IMR-90 (cell line): ENCODE measurements around the gene MRS2. TPM values are rescaled to one million over a fixed set of nuclear protein-coding genes. Genes with fewer than 3 reads are reported as not detected.

Experiments used
- ATAC-seq: fragments of 200-7000 bp; cut with Tn5 transposase; 2 replicates; pipeline ENCODE4 v1.9.1; 2020; ENCODE audit warnings: low read depth, mild to moderate bottlenecking, moderate library complexity
- BruUV-seq: library from RNA; stranded (reverse); fragments of 400-500 nt; replicated peaks from 2 replicates; lab custom pipeline; 2021; lab: Mats Ljungman, UMichigan
- CTCF ChIA-PET: fragments of 300-600 bp; formaldehyde crosslinking; extraction: SDS; loops from one replicate; lab custom pipeline; 2021; ENCODE audit warnings: antibody characterized with exemption; lab: Yijun Ruan, JAX
- POLR2A ChIA-PET: fragments of 300-600 bp; sonication (Branson Sonifier 250); formaldehyde crosslinking; loops from one replicate; lab custom pipeline; 2022; ENCODE audit warnings: antibody characterized with exemption; ENCODE audit not compliant: unreplicated experiment; lab: Charles Lee
- DNase-seq: peaks from one replicate; pipeline ENCODE4 v3.0.0; 2013
- H2AFZ ChIP-seq: replicated peaks from 2 replicates; pipeline ENCODE3; 2013; ENCODE audit warnings: low read length, mild to moderate bottlenecking; ENCODE audit not compliant: poor library complexity
- H2AK5ac ChIP-seq: 2 replicates; pipeline ENCODE4 v1.6.1; 2013; ENCODE audit warnings: low read depth, low read length, inconsistent platforms
- H2AK9ac ChIP-seq: replicated peaks from 2 replicates; pipeline ENCODE3; 2013; ENCODE audit warnings: mild to moderate bottlenecking, low read depth, low read length, moderate library complexity; ENCODE audit not compliant: poor library complexity
- H2BK120ac ChIP-seq: 2 replicates; pipeline ENCODE4 v1.6.1; 2013; ENCODE audit warnings: low read depth, low read length, inconsistent platforms
- H2BK15ac ChIP-seq: 3 replicates; pipeline ENCODE4 v1.6.1; 2013; ENCODE audit warnings: low read depth, low read length, inconsistent platforms
- H2BK20ac ChIP-seq: 2 replicates; pipeline ENCODE4 v1.6.1; 2013; ENCODE audit warnings: low read depth, mild to moderate bottlenecking, inconsistent platforms, low read length, moderate library complexity
- H2BK5ac ChIP-seq: 2 replicates; pipeline ENCODE4 v1.6.1; 2013; ENCODE audit warnings: mild to moderate bottlenecking, low read depth, low read length, inconsistent platforms; ENCODE audit not compliant: poor library complexity, severe bottlenecking
- H3K14ac ChIP-seq: replicated peaks from 2 replicates; pipeline ENCODE4 v1.6.1; 2013; ENCODE audit warnings: low read depth, low read length, inconsistent platforms
- H3K18ac ChIP-seq: 2 replicates; pipeline ENCODE4 v1.6.1; 2013; ENCODE audit warnings: low read depth, low read length, control low read depth
- H3K23ac ChIP-seq: 2 replicates; pipeline ENCODE4 v1.6.1; 2013; ENCODE audit warnings: low read depth, low read length, inconsistent platforms
- H3K27ac ChIP-seq: 2 replicates; pipeline ENCODE4 v1.5.1; 2013; ENCODE audit warnings: mild to moderate bottlenecking, control low read depth, low read length; ENCODE audit not compliant: insufficient read depth
- H3K27me3 ChIP-seq: 2 replicates; pipeline ENCODE4 v1.6.1; 2013; ENCODE audit warnings: low read length; ENCODE audit not compliant: control insufficient read depth, insufficient read depth
- H3K36me3 ChIP-seq: 2 replicates; pipeline ENCODE4 v1.6.1; 2013; ENCODE audit warnings: low read length, mixed read lengths; ENCODE audit not compliant: control insufficient read depth, insufficient read depth
- H3K4ac ChIP-seq: 2 replicates; pipeline ENCODE4 v1.6.1; 2013; ENCODE audit warnings: low read depth, low read length, inconsistent platforms
- H3K4me1 ChIP-seq: 2 replicates; pipeline ENCODE4 v1.6.1; 2013; ENCODE audit warnings: low read length, mixed read lengths; ENCODE audit not compliant: control insufficient read depth, insufficient read depth
- H3K4me2 ChIP-seq: 2 replicates; pipeline ENCODE4 v1.6.1; 2013; ENCODE audit warnings: low read depth, mild to moderate bottlenecking, control low read depth, low read length, moderate library complexity
- H3K4me3 ChIP-seq: 2 replicates; pipeline ENCODE4 v1.5.1; 2013; ENCODE audit warnings: low read depth, mild to moderate bottlenecking, control low read depth, low read length, moderate library complexity; ENCODE audit not compliant: insufficient read depth
- H3K56ac ChIP-seq: 2 replicates; pipeline ENCODE4 v1.6.1; 2013; ENCODE audit warnings: low read length, inconsistent platforms; ENCODE audit not compliant: insufficient read depth; ENCODE audit errors: extremely low read depth
- H3K79me1 ChIP-seq, 2 experiments: 2 replicates each; pipeline ENCODE4 v1.6.1; 2013; ENCODE audit warnings: low read length in 2 of 2, inconsistent platforms in 1 of 2, low read depth in 1 of 2
- H3K9ac ChIP-seq: 2 replicates; pipeline ENCODE4 v1.6.1; 2013; ENCODE audit warnings: low read depth, low read length, control low read depth
- H3K9me1 ChIP-seq: 2 replicates; pipeline ENCODE4 v1.6.1; 2013; ENCODE audit warnings: low read length, inconsistent platforms; ENCODE audit not compliant: insufficient read depth
- H3K9me3 ChIP-seq: 2 replicates; pipeline ENCODE4 v1.6.1; 2013; ENCODE audit warnings: low read length; ENCODE audit not compliant: control insufficient read depth, insufficient read depth
- H4K20me1 ChIP-seq: 2 replicates; pipeline ENCODE4 v1.6.1; 2013; ENCODE audit warnings: low read length, inconsistent platforms; ENCODE audit not compliant: insufficient read depth
- H4K5ac ChIP-seq: 2 replicates; pipeline ENCODE4 v1.6.1; 2013; ENCODE audit warnings: mild to moderate bottlenecking, low read depth, low read length, control low read depth
- H4K8ac ChIP-seq, 2 experiments: 2 replicates each; pipeline ENCODE4 v1.6.1; 2013; ENCODE audit warnings: low read depth in 2 of 2, low read length in 2 of 2, control low read depth in 1 of 2, inconsistent platforms in 1 of 2
- H4K91ac ChIP-seq: 2 replicates; pipeline ENCODE4 v1.6.1; 2013; ENCODE audit warnings: low read depth, low read length, inconsistent platforms; ENCODE audit not compliant: insufficient read depth
- BHLHE40 ChIP-seq: fragments of 150-350 bp; IDR thresholded peaks from 2 replicates; pipeline ENCODE4 v1.6.1; 2016; ENCODE audit warnings: mild to moderate bottlenecking, low read depth, low read length
- CEBPB ChIP-seq: IDR thresholded peaks from 2 replicates; pipeline ENCODE4 v1.6.1; 2012; ENCODE audit warnings: low read depth, low read length, improper control_type of control experiment
- CHD1 ChIP-seq: IDR thresholded peaks from 2 replicates; pipeline ENCODE4 v1.6.1; 2012; ENCODE audit warnings: low read depth, low read length, improper control_type of control experiment
- FOS ChIP-seq: fragments of 150-350 bp; IDR thresholded peaks from 2 replicates; pipeline ENCODE4 v1.6.1; 2016; ENCODE audit warnings: low read depth, low read length
- MAFK ChIP-seq: IDR thresholded peaks from 2 replicates; pipeline ENCODE4 v1.6.1; 2012; ENCODE audit warnings: low read depth, low read length, improper control_type of control experiment
- MAZ ChIP-seq: IDR thresholded peaks from 2 replicates; pipeline ENCODE4 v1.6.1; 2012; ENCODE audit warnings: low read depth, mild to moderate bottlenecking, low read length, improper control_type of control experiment, moderate library complexity, borderline replicate concordance
- MXI1 ChIP-seq: IDR thresholded peaks from 2 replicates; pipeline ENCODE4 v1.6.1; 2012; ENCODE audit warnings: low read depth, mild to moderate bottlenecking, low read length, moderate library complexity, borderline replicate concordance
- NFE2L2 ChIP-seq: fragments of 150-350 bp; IDR thresholded peaks from 2 replicates; pipeline ENCODE4 v1.6.1; 2016; ENCODE audit warnings: low read depth, mild to moderate bottlenecking, low read length
- POLR2A ChIP-seq: IDR thresholded peaks from 2 replicates; pipeline ENCODE4 v1.6.1; 2012; ENCODE audit warnings: mild to moderate bottlenecking, low read depth, low read length
- RAD21 ChIP-seq: IDR thresholded peaks from 2 replicates; pipeline ENCODE4 v1.6.1; 2012; ENCODE audit warnings: low read length, improper control_type of control experiment
- RCOR1 ChIP-seq: IDR thresholded peaks from 2 replicates; pipeline ENCODE4 v1.6.1; 2012; ENCODE audit warnings: mild to moderate bottlenecking, low read length, improper control_type of control experiment; ENCODE audit not compliant: insufficient replicate concordance
- RFX5 ChIP-seq: IDR thresholded peaks from 2 replicates; pipeline ENCODE4 v1.8.0; 2012; ENCODE audit warnings: low read depth, mild to moderate bottlenecking, low read length, moderate library complexity
- SMC3 ChIP-seq: fragments of 150-350 bp; IDR thresholded peaks from 2 replicates; pipeline ENCODE4 v1.6.1; 2016; ENCODE audit warnings: low read depth, mild to moderate bottlenecking, antibody characterized with exemption, low read length, moderate library complexity
- USF2 ChIP-seq: fragments of 150-350 bp; IDR thresholded peaks from 2 replicates; pipeline ENCODE4 v1.6.1; 2017; ENCODE audit warnings: mild to moderate bottlenecking, antibody characterized with exemption, low read length, low read depth
- WGBS, 2 experiments: methylation state at CpG; one replicate each; pipeline versions ENCODE4 v1.1.5 to v1.1.7; 2013; ENCODE audit warnings: missing lambda C conversion rate in 2 of 2; ENCODE audit not compliant: insufficient read length in 1 of 2; ENCODE audit errors: extremely low coverage in 2 of 2; 5-methylcytosine and 5-hydroxymethylcytosine counted together
- dilution Hi-C: fragments of 300-500 bp; cut with HindIII; formaldehyde crosslinking; loops from one replicate; pipeline ENCODE4 v1.14.3; 2018; ENCODE audit warnings: low sequenced_read_pairs; ENCODE audit not compliant: unreplicated experiment
- in situ Hi-C: fragments of 300-500 bp; cut with MboI; formaldehyde crosslinking; loops from 3 replicates; pipeline ENCODE4 v1.14.3; 2019; ENCODE audit warnings: low sequenced_read_pairs, inconsistent platforms, mixed read lengths
- intact Hi-C: fragments of 100-400 bp; cut with micrococcal nuclease; formaldehyde crosslinking; loops from 2 replicates; pipeline ENCODE4 v1.10.0; 2022
- polyA plus RNA-seq, 3 experiments: library from polyadenylated mRNA; depleted of rRNA; stranded (reverse); fragments of >200 nt; gene quantifications; 2 replicates each; pipeline ENCODE4 v1.2.3, GENCODE V29; 2012; ENCODE audit warnings: low replicate concordance in 1 of 3
- total RNA-seq: library from RNA; depleted of rRNA; stranded (reverse); fragments of >200 nt; gene quantifications from 2 replicates; pipeline ENCODE4 v1.2.3, GENCODE V29; 2012
- TF ChIP-seq, protein P1 (sequence below): conservative IDR thresholded peaks from 2 replicates; pipeline ENCODE4 v1.5.1; 2012; ENCODE audit warnings: mild to moderate bottlenecking, low read depth, low read length, improper control_type of control experiment
- TF ChIP-seq, protein P2 (sequence below): fragments of 150-350 bp; IDR thresholded peaks from 2 replicates; pipeline ENCODE4 v1.6.1; 2016; ENCODE audit warnings: low read depth, mild to moderate bottlenecking, low read length, moderate library complexity, borderline replicate concordance

The MRS2 gene
- total and polyA plus RNA-seq, 2 of the 4 experiments (the other 2 are of a cell fraction), result 8.8 to 11.1 TPM

- in situ Hi-C loops, result no loop called here
- ATAC-seq (no peak), DNase-seq (no peak)
- Histone ChIP-seq H4K5ac (no peak overlapping the region), H3K36me3 (no peaks in the 10 kb centered on the region), H3K4ac (no peak overlapping the region), H4K8ac (no peak overlapping the region), H3K4me1 (no peaks in the 10 kb centered on the region), H2AFZ (no peak overlapping the region), H4K91ac (no peak overlapping the region), H2BK5ac (no peak overlapping the region), H3K23ac (no peak overlapping the region), H3K27ac (no peak overlapping the region), H3K4me3 (no peak overlapping the region), H2BK120ac (no peak overlapping the region), H2AK5ac (no peak overlapping the region), H3K18ac (no peak overlapping the region), H3K56ac (no peak overlapping the region), H3K27me3 (no peaks in the 10 kb centered on the region), H3K9me1 (no peaks in the 10 kb centered on the region), H2BK20ac (no peak overlapping the region), H3K79me1 (no peaks in the 10 kb centered on the region), H3K4me2 (no peak overlapping the region), H3K9ac (no peak overlapping the region), H2AK9ac (no peak overlapping the region), H4K20me1 (no peaks in the 10 kb centered on the region), H3K9me3 (no peaks in the 10 kb centered on the region), H2BK15ac (no peak overlapping the region), H3K14ac (no peak overlapping the region)
- dilution Hi-C loops, result no loop called here
- TF ChIP-seq MAZ, result no peak
- no peak for TF ChIP-seq RFX5
- no peak for TF ChIP-seq RCOR1
- TF ChIP-seq NFE2L2, result no peak
- TF ChIP-seq MAFK, result no peak
- TF ChIP-seq RAD21, result no peak
- TF ChIP-seq MXI1, result no peak
- no peak for TF ChIP-seq CEBPB
- TF ChIP-seq BHLHE40, result no peak
- TF ChIP-seq SMC3, result no peak
- TF ChIP-seq USF2, result no peak
- no peak for TF ChIP-seq POLR2A
- no peak for TF ChIP-seq CHD1
- TF ChIP-seq FOS, result no peak
- TF ChIP-seq, protein P1, sequence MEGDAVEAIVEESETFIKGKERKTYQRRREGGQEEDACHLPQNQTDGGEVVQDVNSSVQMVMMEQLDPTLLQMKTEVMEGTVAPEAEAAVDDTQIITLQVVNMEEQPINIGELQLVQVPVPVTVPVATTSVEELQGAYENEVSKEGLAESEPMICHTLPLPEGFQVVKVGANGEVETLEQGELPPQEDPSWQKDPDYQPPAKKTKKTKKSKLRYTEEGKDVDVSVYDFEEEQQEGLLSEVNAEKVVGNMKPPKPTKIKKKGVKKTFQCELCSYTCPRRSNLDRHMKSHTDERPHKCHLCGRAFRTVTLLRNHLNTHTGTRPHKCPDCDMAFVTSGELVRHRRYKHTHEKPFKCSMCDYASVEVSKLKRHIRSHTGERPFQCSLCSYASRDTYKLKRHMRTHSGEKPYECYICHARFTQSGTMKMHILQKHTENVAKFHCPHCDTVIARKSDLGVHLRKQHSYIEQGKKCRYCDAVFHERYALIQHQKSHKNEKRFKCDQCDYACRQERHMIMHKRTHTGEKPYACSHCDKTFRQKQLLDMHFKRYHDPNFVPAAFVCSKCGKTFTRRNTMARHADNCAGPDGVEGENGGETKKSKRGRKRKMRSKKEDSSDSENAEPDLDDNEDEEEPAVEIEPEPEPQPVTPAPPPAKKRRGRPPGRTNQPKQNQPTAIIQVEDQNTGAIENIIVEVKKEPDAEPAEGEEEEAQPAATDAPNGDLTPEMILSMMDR, result no peak
- TF ChIP-seq, protein P2, sequence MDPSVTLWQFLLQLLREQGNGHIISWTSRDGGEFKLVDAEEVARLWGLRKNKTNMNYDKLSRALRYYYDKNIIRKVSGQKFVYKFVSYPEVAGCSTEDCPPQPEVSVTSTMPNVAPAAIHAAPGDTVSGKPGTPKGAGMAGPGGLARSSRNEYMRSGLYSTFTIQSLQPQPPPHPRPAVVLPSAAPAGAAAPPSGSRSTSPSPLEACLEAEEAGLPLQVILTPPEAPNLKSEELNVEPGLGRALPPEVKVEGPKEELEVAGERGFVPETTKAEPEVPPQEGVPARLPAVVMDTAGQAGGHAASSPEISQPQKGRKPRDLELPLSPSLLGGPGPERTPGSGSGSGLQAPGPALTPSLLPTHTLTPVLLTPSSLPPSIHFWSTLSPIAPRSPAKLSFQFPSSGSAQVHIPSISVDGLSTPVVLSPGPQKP, result no peak
- no TSS peak for BruUV-seq
- intact Hi-C loops, result no loop called here
- WGBS, 2 experiments, result no CpG with 5 or more reads among the region's 6 CpGs
- ChIA-PET CTCF (interaction anchor here (0.5 kb wide), 1 partner anchor 32 kb away, joined by 3 read pairs; no protein-coding TSS in a partner anchor), POLR2A (no interaction called here)
Observed at GRCh38 chr6:24374612-24375011, 28.1 kb upstream of the MRS2 start.
